Right ventricle myocardium superior (tissue), 1 donor: ENCODE data around the gene FCRL6. TPM values are rescaled to one million over a fixed set of nuclear protein-coding genes. Genes with fewer than 3 reads are reported as not detected.
A peak's percentile ranks its signal among the peaks of the same experiment; 100 is the strongest.

Experiments used
- ATAC-seq: fragments of 200-7000 bp; cut with Tn5 transposase; one replicate; pipeline ENCODE4 v1.9.1; 2020; ENCODE audit warnings: mild to moderate bottlenecking; ENCODE audit not compliant: poor library complexity
- DNase-seq: peaks from one replicate; pipeline ENCODE4 v3.0.0-alpha.2; 2020
- intact Hi-C: fragments of 100-400 bp; cut with DNase I; formaldehyde crosslinking; loops from one replicate; pipeline ENCODE4 v1.11.2; 2022
- total RNA-seq: library from RNA; stranded (reverse); fragmentation: NEBNext Ultra II Directional; extraction: Animal tissue kit (Norgen Biotek cat#: 25700); gene quantifications from one replicate; pipeline ENCODE4 v1.2.1, GENCODE V29; 2021
- donor health status: DM: no; HTN: yes; CAD: no; lungs with severe emphysema.

The FCRL6 gene
- total RNA-seq, 1 donor from 2014 or later = 0.32 TPM

DNA sequence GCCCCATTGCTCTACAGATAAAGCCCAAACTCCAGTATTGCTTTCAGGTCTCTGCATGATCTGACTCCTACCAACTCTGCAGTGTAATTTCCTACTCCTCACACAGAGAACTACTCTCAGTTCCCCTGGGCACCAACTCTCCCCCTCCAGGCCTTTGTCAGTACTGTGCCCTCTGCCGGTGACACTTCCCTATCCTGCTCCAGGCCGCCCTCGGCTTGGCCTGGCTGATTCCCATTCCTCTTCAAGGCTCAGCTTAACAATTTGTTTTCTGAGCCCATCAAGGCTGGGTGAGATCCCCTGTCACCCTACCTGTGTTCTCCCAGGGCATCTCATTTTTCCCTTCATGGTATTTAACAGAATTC, 27.1 kb downstream of the FCRL6 start:
- intact Hi-C loops = no loop called here
- DNase-seq (peak; percentile 70), ATAC-seq (peak; percentile 88)

DNA sequence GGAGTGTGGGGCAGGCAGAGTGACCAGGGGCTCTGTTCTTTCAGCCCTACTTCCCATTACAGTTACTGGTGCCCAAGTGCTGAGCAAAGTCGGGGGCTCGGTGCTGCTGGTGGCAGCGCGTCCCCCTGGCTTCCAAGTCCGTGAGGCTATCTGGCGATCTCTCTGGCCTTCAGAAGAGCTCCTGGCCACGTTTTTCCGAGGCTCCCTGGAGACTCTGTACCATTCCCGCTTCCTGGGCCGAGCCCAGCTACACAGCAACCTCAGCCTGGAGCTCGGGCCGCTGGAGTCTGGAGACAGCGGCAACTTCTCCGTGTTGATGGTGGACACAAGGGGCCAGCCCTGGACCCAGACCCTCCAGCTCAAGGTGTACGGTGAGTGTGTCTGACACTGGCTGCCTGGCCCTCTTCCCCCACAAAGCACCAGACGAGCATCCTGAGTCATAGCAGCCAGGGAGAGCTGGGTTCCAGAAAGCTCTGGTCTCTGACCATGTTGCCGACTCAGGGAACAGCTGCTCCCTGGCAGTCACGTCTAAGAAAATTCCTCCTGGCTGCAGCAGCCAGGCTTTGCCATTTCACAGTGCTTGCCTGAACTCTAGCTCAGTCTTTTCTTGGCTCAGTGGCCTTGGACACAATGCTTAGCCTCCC, 27.8 kb downstream of the FCRL6 start:
- peak; percentile 58 for ATAC-seq
- intact Hi-C loops = no loop called here
- DNase-seq = peak; percentile 61

DNA sequence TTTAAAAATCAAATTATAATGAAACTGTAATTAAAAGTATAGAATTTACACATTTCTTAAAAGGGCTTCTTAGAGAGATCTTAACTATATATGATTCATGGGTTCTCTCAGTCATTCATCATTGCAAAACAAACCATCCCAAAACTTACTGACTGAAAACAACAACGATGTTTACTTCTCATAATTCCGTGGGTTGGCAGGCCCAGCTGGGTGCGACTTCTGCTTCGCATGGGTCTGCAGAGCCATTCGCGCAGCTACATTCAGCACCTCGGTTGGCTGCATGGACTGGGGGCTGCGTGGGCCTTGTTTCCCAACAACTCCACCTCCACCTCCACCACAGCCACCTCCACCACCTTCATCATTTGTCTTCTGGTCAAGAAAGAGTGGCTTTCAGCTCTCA, 28.6 kb downstream of the FCRL6 start:
- ATAC-seq (no peak), DNase-seq (no peak)
- intact Hi-C loops = no loop called here

DNA sequence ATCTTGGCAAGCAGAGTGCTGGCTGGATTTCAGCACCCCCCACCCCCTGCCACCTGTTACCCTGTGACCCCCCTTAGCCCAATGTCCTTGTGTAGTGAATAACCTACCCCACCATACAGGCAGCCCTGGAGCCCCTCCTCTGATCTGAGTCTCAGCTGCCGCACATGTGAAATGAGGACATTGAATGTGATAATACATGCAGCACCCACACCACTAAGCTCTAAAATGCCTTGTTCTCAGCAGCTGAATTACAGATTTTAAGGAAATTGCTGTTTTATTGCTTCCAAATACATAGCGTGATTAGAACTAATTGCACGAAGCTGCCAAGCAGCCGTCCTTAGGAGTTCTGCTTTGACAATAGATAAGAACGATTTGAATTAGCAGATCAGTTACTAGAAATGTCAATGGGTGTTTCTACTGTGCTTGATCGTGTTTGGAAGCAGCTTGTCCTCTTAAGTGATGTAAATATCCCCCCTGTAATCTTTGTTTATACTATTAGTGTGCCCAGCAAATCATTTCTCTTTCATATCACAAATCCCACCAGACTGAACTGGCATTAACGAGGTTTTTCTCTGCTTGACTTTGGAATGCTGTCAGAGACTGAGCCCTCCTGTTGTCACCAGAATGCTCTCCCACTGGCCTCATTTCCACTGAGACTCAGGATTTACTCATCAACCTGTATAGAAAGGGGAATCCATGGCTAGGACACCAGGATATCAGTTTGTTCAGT, 29.4 kb downstream of the FCRL6 start:
- intact Hi-C loops = no loop called here
- ATAC-seq (no peak), DNase-seq (no peak)

DNA sequence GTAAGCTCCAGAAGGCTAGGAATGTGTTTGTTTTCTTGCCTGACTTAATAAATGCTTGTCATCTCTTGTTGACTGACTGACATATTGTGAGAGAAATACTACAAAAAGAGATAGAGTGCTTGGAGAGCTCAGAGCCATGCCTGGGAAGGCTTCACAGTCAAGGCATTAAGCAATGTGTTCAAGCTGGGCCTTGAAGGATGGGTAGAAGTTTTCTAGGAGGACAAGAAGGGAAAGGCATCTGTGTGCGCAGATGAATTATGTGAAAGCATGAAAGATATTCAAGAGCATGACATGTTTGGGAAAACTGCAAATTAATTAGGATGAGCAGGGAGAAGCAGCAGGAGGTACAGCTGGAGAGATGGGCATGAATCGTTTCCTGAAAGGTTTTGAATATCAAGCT, 30.1 kb downstream of the FCRL6 start:
- DNase-seq = no peak
- intact Hi-C loops = no loop called here
- no peak for ATAC-seq

DNA sequence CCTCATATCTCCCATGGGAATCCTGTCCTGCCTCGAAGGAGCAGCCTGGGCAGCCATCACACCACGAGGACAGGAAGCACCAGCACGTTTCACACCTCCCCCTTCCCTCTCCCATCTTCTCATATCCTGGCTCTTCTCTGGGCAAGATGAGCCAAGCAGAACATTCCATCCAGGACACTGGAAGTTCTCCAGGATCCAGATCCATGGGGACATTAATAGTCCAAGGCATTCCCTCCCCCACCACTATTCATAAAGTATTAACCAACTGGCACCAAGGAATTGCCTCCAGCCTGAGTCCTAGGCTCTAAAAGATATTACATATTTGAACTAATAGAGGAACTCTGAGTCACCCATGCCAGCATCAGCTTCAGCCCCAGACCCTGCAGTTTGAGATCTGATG, 33.2 kb downstream of the FCRL6 start:
- intact Hi-C loops = no loop called here
- no peak for DNase-seq
- ATAC-seq = no peak

DNA sequence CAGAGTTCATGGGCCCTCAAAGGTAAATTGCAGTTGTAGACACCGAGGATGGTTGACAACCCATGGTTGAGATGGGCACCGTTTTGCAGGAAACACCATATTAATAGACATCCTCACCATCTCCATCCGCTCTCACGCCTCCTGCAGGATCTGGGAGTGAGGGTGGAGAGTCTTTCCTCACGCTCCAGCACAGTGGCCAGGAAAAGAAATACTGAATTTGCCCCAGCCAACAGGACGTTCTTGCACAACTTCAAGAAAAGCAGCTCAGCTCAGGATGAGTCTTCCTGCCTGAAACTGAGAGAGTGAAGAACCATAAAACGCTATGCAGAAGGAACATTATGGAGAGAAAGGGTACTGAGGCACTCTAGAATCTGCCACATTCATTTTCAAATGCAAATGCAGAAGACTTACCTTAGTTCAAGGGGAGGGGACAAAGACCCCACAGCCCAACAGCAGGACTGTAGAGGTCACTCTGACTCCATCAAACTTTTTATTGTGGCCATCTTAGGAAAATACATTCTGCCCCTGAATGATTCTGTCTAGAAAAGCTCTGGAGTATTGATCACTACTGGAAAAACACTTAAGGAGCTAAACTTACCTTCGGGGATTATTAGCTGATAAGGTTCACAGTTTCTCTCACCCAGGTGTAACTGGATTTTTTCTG, 33.8 kb downstream of the FCRL6 start:
- DNase-seq (no peak), ATAC-seq (peak; percentile 22)
- intact Hi-C loops = no loop called here

DNA sequence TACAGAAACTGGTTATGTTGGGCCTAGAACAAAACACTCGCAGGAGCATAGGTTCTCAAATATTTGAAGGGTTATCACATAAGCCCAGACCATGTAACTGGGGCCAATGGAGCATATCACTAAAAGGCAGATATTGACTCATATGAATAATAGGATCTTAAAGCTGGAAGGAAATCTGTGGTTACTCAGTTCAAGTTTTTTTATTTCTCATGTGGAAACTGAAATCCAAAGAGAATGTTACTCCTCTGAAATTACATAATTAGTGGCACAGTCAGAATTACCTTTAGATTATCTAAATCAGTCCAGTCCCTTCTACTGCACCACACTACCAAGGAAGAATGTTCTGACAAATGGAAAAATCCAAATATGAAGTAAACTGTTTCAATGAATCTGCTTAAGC, 36.6 kb downstream of the FCRL6 start:
- DNase-seq (no peak), ATAC-seq (no peak)

DNA sequence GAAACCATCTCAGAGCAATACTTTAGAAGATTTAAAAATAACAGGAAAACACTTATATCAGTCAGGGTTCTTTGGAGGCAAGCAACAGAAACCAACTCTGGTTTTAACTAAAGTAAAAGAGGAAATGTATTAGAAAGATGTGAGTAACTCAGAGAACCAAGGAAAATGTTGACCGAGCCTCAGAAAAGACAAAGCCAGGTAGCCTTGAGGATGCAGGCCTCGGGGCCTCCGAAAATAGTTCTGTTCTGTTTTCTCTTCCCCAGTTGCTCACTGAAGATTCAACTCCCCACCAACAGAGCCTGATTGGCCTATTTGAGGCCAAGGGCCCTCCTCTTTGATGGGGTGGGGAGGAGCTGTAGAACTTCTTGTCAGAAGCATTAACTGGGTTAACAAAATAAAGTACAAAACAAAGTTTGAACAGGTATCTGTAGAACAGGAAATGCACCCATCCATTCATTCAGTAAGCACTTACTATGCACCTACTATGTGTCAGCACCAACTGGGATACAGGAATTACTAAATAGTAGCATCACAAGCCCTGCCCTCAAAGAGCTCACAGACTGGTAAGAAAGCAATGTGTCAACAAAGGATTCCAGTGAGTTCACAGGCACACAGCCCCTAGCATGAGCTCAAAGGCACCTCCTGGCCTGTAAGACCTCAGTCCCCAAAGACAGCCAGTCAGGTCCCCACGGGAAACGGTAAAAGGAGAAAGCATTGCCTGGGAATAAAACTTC, 37.1 kb downstream of the FCRL6 start:
- intact Hi-C loops = no loop called here
- ATAC-seq = no peak
- no peak for DNase-seq

More for the DNA sequence above, 36.6 kb downstream of the FCRL6 start:
- intact Hi-C loops = no loop called here

DNA sequence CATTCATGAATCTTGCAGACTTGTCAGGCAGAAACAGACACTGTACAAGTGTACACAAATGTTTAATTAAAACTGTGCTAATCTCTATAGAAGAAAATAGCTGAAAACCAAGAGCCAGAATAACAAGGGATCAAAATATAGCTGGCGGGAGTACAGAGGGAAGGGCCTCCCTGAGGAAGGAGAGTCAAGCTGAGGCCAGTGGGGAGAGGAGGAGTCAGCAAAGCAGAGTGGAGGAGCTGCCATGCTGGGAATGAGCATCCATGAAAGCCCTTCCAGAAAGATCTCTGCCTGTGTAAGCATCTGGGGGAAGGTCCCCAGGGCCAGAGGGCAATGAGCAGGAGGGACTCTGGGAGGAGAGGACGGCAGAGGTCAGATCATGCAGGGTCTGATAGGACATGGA, 39.6 kb downstream of the FCRL6 start:
- ATAC-seq (no peak), DNase-seq (no peak)
- intact Hi-C loops = no loop called here

DNA sequence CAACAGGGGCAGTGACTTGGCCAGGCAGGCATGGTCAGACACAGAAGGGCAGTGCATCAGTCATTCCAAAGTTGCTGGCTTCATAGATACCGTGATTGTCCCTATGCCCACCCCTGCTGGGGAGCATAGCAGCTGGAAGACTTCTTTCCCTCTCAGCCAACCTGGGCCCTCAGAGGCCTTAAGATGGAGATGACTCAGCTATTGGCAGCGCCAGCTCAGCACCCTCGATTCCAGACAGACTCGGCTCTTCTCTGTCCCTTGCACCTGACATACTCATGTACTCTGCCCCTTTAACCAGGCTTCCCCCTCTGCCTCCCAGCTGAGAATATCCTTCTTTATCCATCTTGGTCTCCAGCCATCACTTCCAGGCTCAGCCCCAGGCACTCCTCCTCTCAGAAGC, 41.3 kb downstream of the FCRL6 start:
- intact Hi-C loops = no loop called here
- DNase-seq = no peak
- ATAC-seq = no peak

DNA sequence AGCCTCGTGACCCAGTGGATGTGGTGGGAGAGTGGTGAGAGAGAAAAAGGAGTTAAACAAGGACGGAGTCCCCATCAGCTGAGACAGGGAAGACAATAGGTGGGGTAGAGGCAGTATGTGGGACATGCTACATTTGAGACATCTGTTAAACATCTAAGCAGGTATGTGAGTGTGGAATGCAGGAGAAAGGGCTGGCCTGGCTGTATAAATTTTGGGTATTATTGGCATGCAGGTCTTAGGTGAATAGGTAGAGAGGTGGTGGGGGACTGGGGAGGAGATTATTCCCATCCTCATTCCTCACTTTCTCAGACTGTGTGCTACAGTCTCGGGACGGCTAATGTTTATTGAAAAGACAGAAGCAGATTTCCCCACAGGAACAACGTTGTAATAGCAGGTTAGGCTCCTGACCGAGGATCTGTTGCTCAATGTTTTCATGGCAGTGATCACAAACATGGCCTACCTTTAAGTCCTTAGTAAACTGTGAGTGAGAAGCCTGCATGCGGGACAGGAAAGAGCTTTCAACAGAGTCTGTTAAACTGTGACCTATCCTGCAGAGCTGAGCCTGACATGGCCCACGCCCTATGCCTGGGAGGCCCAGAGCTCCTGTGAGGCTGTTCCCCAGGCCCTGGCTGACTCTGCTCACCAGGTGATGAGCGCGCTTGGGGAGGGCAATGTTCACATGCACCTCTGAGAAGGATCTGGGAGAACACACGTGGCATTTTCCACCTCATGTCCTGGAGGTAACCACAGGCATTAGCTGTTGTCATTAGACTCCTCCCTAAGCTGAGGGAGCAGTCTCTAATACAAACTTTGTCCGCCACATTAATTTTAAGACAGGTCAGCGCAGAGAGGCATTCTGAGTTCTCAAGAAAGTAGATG, 43.8 kb downstream of the FCRL6 start:
- DNase-seq (no peak), ATAC-seq (no peak)
- intact Hi-C loops = no loop called here

DNA sequence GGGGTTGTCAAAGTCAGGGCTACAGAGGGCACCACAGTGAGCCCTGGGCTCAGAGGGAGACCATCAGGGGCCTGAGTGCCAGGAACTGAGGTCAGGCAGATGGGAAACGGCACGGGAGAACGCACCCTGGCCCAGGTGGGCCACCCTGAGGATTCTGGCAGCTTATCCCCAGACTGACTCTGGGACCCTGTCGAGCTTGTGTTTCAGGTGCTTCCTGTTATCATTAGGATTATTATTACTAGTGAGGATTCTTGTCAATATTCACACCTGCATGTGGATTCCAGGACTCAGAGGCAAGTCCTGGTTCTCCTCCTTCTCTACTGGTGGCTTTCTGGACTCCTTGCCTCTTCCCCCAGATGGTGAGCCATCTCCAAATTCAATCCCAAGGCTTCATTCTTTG, 45.1 kb downstream of the FCRL6 start:
- ATAC-seq (no peak), DNase-seq (no peak)
- intact Hi-C loops = no loop called here

DNA sequence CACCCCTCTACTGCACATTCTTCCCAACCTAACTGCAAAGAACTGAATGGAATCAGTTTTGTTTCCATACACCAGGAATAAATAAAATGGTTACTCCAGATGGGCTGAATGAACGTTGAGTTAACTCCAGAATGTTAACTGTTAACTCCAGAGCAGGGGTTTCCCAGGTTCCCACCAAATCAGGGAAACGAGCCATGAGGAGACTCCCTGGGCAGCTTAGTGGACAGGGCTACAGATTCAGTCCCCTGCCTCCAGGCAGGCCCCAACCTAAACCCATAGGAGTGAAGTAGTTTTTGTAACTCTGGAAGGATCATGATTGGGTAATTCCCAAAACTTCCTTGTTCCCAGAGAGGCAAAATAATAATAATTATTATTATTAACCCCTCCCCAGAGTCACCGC, 46.2 kb downstream of the FCRL6 start:
- ATAC-seq = no peak
- no peak for DNase-seq
- intact Hi-C loops = no loop called here

DNA sequence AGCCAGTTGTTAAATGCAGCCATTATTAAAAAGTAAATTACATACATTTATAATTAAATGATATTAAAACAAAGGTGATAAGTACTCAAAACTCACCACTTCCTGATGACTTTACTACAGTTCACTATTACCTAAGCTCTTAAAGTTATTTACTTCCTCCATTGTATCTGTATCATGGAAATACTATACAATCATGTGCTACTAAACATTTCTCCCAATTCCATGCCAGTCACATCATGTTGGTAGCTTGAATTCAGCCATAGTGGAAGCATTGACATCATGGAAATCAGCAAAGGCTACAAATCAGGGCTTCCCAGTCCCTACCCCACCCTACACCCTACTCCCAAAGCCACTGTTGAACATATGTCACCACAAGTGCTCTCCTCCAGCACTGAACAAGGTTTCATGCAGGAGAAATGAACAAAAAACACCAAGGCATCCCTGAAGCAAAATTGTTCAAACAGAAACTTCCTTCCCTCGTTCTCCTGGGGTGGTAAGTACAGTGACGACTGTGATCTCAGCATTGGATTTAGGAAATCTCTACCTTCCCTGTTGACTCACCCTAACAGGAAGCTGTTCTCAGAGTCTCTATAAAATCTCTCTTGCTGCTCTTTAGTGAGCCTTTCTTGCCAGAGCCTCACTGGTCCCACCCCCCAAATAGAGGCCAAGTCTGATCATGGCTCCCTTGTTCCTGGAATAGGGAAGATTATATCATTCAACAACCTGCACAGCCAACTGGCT, 47.6 kb downstream of the FCRL6 start:
- no peak for DNase-seq
- no peak for ATAC-seq
- intact Hi-C loops = loop anchor here (10.0 kb wide), 1 partner anchor 75 kb away; the partner anchor contains the start of gene TAGLN2

DNA sequence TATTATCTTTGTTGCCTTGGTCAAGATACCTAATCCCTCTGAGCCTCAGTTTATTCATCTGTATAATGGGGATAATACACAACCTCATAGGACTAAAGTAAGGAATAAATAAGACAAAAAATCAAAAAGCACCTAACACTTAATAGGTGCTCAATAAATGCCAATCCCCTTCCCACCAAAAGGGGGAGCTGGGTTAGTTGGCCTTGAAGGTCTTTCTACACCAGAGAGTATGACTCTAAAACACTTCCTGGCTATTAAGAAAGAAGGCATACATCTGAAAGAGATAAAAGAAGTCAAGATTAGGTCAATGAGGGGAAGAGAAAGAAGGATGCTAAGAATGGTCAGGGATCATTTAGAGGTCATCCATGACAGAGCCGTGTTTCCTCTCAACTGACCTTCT, 49.2 kb downstream of the FCRL6 start:
- no peak for DNase-seq
- intact Hi-C loops = loop anchor here (10.0 kb wide), 1 partner anchor 73 kb away; the partner anchor contains the start of gene TAGLN2
- ATAC-seq = no peak

DNA sequence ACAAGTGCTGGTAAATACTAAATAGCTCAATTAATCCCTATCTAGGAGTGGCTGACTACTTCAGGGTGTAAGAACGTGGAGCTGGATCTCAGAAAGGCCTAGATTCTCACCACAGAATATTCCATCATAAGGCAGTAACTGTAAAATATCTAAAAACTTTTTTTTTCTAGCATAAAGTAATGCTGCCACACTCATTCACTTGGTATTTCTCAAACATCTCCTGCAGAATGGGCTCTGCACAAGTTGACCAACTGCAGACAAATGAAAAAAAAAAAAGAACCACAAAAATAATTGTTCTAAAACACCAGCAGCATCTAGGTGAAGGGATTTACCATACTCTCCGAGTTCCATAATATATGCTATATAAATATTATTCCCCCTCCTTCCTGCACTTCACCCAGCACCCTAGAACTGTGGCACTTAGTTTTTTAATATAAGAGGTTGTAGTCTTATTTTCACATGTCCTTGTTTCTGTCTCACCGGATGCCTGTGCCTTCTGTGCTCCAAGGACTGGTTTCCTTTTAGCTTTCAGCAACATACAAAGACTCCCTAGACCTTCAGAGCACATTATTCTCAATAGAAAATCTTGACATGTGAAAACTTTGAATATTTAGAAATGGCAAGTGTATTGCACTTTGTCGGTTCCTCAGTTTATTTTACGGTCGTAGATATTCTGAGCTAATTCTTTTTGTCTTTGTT, 51.4 kb downstream of the FCRL6 start:
- intact Hi-C loops = loop anchor here (10.0 kb wide), 1 partner anchor 71 kb away; the partner anchor contains the start of gene TAGLN2
- no peak for ATAC-seq

More for the DNA sequence above, 51.4 kb downstream of the FCRL6 start:
- no peak for DNase-seq
